HepG2 (cell line): Measurements from ENCODE around the gene CD72. TPM values are rescaled to one million over a fixed set of nuclear protein-coding genes. Genes with fewer than 3 reads are reported as not detected.

ENCODE experiments used
- BCL6 ChIP-seq: IDR thresholded peaks from 2 replicates; pipeline ENCODE4 v1.6.1; 2016; ENCODE audit warnings: missing genetic modification reagents, missing compliant biosample characterization
- DPF2 ChIP-seq: sonication (generic); formaldehyde crosslinking; IDR thresholded peaks from 2 replicates; pipeline ENCODE4 v1.4.0; 2020; ENCODE audit warnings: mild to moderate bottlenecking, low read depth, missing genetic modification reagents, borderline replicate concordance
- FOXO1 ChIP-seq: sonication (generic); formaldehyde crosslinking; IDR thresholded peaks from 2 replicates; pipeline ENCODE4 v1.4.0; 2020; ENCODE audit warnings: missing genetic modification reagents
- GATAD2A ChIP-seq: IDR thresholded peaks from 2 replicates; pipeline ENCODE4 v1.6.1; 2016
- HHEX ChIP-seq: IDR thresholded peaks from 2 replicates; pipeline ENCODE4 v1.6.1; 2016; ENCODE audit warnings: control low read depth
- ISX ChIP-seq: sonication (generic); formaldehyde crosslinking; conservative IDR thresholded peaks from 2 replicates; pipeline ENCODE4 v1.5.0; 2020; ENCODE audit warnings: missing genetic modification reagents
- NFYB ChIP-seq: sonication (generic); formaldehyde crosslinking; IDR thresholded peaks from 2 replicates; pipeline ENCODE4 v1.4.0; 2020; ENCODE audit warnings: missing genetic modification reagents
- REXO4 ChIP-seq: sonication (generic); formaldehyde crosslinking; IDR thresholded peaks from 2 replicates; pipeline ENCODE4 v1.8.0; 2022; ENCODE audit warnings: missing genetic modification reagents, mild to moderate bottlenecking, borderline replicate concordance
- RFX3 ChIP-seq: IDR thresholded peaks from 2 replicates; pipeline ENCODE4 v1.6.1; 2016; ENCODE audit warnings: missing biosample characterization, missing genetic modification reagents
- ZFP36 ChIP-seq: fragments of 150-350 bp; IDR thresholded peaks from 2 replicates; pipeline ENCODE4 v1.6.1; 2018; ENCODE audit warnings: borderline replicate concordance, low read length, low read depth; ENCODE audit not compliant: partially characterized antibody
- ZFP37 ChIP-seq: sonication (generic); formaldehyde crosslinking; IDR thresholded peaks from 2 replicates; pipeline ENCODE4 v1.4.0; 2020; ENCODE audit warnings: missing genetic modification reagents, borderline replicate concordance
- ZNF33B ChIP-seq: sonication (generic); formaldehyde crosslinking; IDR thresholded peaks from 2 replicates; pipeline ENCODE4 v1.5.1; 2020; ENCODE audit warnings: mild to moderate bottlenecking, missing genetic modification reagents
- ZNF430 ChIP-seq: sonication (generic); formaldehyde crosslinking; IDR thresholded peaks from 2 replicates; pipeline ENCODE4 v1.9.0; 2021; ENCODE audit warnings: mild to moderate bottlenecking, missing genetic modification reagents
- ZNF562 ChIP-seq: sonication (generic); formaldehyde crosslinking; IDR thresholded peaks from 2 replicates; pipeline ENCODE4 v1.8.0; 2022; ENCODE audit warnings: missing genetic modification reagents, borderline replicate concordance
- polyA plus RNA-seq, 8 experiments: library from polyadenylated mRNA; depleted of rRNA in 3 of 8; stranded (reverse) in 7 of 8; unstranded in 1 of 8; fragments of >200 nt; fragmentation: Illumina TruSeq in 4 of 8; extraction: Trizol in 4 of 8; gene quantifications; 2 replicates each; pipeline versions ENCODE4 v1.2.1 to v1.2.3, GENCODE V29; 2011 to 2016; ENCODE audit warnings: low read depth in 4 of 8, missing spikeins in 1 of 8, mixed read lengths in 1 of 8; ENCODE audit not compliant: insufficient read depth in 1 of 8
- total RNA-seq, 5 experiments: library from RNA; depleted of rRNA; stranded (reverse); fragments of >200 nt; fragmentation: Illumina TruSeq; extraction: Trizol; gene quantifications; 2 replicates each; pipeline ENCODE4 v1.2.3, GENCODE V29; 2016; ENCODE audit warnings: low read depth in 1 of 5
- TF ChIP-seq, protein P1 (sequence below): sonication (generic); formaldehyde crosslinking; IDR thresholded peaks from 2 replicates; pipeline ENCODE4 v1.5.0; 2020; ENCODE audit warnings: mild to moderate bottlenecking, missing genetic modification reagents
- TF ChIP-seq, protein P2 (sequence below): sonication (generic); formaldehyde crosslinking; IDR thresholded peaks from 2 replicates; pipeline ENCODE4 v1.5.0; 2020; ENCODE audit warnings: mild to moderate bottlenecking, missing genetic modification reagents
- TF ChIP-seq, protein P3 (sequence below): IDR thresholded peaks from 2 replicates; pipeline ENCODE4 v1.6.1; 2016; ENCODE audit warnings: low read depth, control low read depth
- TF ChIP-seq, protein P4 (sequence below): IDR thresholded peaks from 2 replicates; pipeline ENCODE4 v1.6.1; 2016; ENCODE audit warnings: missing genetic modification reagents, missing compliant biosample characterization
- TF ChIP-seq, protein P5 (sequence below): sonication (generic); formaldehyde crosslinking; IDR thresholded peaks from 2 replicates; pipeline ENCODE4 v1.4.0; 2020; ENCODE audit warnings: missing genetic modification reagents

The CD72 gene
- total and polyA plus RNA-seq, 2 of the 13 experiments (the other 11 are each of a cell fraction or from before 2014, with no cell fraction given), result 0.18 to 1.1 TPM

DNA sequence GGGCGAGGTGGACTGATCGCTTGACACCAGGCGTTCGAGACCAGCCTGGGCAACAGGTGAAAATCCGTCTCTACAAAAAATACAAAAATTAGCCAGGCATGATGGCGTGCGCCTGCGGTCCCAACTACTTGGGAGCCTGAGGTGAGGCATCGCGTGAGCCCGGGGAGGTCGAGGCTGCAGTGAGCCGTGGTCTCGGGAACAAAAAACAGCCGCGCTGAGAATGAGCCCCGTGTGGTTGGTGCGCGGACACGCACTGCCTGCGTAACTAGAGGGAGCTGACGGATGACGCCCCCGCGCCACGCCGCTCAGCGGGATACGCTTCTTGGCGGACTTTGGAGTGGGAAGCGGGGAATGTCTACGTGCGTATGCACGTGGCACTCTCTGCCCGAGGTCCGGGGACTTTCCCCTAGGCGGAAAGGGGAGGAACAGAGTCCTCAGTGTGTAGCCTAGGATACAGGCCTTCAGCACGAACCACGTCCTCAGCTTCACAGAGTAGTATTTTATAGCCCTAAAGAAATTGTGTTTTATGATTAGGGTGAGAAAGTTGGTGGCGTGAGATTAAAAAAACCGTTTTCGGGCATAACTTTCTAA lies 39.4 kb upstream of the CD72 start, which contains the start of gene RMRP (continued):
- TF ChIP-seq ZNF562 (CRISPR knock-in tag), result no peak
- peak; percentile 55; the same call in 1 of the 2 replicates for TF ChIP-seq ZNF33B (CRISPR knock-in tag)
- TF ChIP-seq, protein P1, sequence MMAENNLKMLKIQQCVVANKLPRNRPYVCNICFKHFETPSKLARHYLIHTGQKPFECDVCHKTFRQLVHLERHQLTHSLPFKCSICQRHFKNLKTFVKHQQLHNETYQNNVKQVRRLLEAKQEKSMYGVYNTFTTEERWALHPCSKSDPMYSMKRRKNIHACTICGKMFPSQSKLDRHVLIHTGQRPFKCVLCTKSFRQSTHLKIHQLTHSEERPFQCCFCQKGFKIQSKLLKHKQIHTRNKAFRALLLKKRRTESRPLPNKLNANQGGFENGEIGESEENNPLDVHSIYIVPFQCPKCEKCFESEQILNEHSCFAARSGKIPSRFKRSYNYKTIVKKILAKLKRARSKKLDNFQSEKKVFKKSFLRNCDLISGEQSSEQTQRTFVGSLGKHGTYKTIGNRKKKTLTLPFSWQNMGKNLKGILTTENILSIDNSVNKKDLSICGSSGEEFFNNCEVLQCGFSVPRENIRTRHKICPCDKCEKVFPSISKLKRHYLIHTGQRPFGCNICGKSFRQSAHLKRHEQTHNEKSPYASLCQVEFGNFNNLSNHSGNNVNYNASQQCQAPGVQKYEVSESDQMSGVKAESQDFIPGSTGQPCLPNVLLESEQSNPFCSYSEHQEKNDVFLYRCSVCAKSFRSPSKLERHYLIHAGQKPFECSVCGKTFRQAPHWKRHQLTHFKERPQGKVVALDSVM (CRISPR knock-in tag), result 0 out of 2 replicates have a peak, but pooled peaks have one; percentile 46
- peak; percentile 99 for TF ChIP-seq ZFP37 (CRISPR knock-in tag)
- peak; percentile 94; the same call in 1 of the 2 replicates for TF ChIP-seq ISX (CRISPR knock-in tag)
- no peak for TF ChIP-seq ZFP36
- TF ChIP-seq NFYB (CRISPR knock-in tag), result peak; percentile 43
- peak; percentile 71 for TF ChIP-seq BCL6
- no peak for TF ChIP-seq HHEX (CRISPR knock-in tag)
- TF ChIP-seq, protein P2, sequence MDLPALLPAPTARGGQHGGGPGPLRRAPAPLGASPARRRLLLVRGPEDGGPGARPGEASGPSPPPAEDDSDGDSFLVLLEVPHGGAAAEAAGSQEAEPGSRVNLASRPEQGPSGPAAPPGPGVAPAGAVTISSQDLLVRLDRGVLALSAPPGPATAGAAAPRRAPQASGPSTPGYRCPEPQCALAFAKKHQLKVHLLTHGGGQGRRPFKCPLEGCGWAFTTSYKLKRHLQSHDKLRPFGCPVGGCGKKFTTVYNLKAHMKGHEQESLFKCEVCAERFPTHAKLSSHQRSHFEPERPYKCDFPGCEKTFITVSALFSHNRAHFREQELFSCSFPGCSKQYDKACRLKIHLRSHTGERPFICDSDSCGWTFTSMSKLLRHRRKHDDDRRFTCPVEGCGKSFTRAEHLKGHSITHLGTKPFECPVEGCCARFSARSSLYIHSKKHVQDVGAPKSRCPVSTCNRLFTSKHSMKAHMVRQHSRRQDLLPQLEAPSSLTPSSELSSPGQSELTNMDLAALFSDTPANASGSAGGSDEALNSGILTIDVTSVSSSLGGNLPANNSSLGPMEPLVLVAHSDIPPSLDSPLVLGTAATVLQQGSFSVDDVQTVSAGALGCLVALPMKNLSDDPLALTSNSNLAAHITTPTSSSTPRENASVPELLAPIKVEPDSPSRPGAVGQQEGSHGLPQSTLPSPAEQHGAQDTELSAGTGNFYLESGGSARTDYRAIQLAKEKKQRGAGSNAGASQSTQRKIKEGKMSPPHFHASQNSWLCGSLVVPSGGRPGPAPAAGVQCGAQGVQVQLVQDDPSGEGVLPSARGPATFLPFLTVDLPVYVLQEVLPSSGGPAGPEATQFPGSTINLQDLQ, result peak; percentile 74
- TF ChIP-seq FOXO1 (CRISPR knock-in tag), result peak; percentile 78; the same call in 1 of the 2 replicates
- TF ChIP-seq, protein P3, sequence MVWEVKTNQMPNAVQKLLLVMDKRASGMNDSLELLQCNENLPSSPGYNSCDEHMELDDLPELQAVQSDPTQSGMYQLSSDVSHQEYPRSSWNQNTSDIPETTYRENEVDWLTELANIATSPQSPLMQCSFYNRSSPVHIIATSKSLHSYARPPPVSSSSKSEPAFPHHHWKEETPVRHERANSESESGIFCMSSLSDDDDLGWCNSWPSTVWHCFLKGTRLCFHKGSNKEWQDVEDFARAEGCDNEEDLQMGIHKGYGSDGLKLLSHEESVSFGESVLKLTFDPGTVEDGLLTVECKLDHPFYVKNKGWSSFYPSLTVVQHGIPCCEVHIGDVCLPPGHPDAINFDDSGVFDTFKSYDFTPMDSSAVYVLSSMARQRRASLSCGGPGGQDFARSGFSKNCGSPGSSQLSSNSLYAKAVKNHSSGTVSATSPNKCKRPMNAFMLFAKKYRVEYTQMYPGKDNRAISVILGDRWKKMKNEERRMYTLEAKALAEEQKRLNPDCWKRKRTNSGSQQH, result peak; percentile 77
- TF ChIP-seq ZNF430 (CRISPR knock-in tag), result peak; percentile 94; the same call in 1 of the 2 replicates
- TF ChIP-seq DPF2 (CRISPR knock-in tag), result peak; percentile 64; the same call in 1 of the 2 replicates
- TF ChIP-seq, protein P4, sequence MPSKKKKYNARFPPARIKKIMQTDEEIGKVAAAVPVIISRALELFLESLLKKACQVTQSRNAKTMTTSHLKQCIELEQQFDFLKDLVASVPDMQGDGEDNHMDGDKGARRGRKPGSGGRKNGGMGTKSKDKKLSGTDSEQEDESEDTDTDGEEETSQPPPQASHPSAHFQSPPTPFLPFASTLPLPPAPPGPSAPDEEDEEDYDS (CRISPR knock-in tag), result peak; percentile 71; the same call in 1 of the 2 replicates
- TF ChIP-seq, protein P5, sequence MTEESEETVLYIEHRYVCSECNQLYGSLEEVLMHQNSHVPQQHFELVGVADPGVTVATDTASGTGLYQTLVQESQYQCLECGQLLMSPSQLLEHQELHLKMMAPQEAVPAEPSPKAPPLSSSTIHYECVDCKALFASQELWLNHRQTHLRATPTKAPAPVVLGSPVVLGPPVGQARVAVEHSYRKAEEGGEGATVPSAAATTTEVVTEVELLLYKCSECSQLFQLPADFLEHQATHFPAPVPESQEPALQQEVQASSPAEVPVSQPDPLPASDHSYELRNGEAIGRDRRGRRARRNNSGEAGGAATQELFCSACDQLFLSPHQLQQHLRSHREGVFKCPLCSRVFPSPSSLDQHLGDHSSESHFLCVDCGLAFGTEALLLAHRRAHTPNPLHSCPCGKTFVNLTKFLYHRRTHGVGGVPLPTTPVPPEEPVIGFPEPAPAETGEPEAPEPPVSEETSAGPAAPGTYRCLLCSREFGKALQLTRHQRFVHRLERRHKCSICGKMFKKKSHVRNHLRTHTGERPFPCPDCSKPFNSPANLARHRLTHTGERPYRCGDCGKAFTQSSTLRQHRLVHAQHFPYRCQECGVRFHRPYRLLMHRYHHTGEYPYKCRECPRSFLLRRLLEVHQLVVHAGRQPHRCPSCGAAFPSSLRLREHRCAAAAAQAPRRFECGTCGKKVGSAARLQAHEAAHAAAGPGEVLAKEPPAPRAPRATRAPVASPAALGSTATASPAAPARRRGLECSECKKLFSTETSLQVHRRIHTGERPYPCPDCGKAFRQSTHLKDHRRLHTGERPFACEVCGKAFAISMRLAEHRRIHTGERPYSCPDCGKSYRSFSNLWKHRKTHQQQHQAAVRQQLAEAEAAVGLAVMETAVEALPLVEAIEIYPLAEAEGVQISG (CRISPR knock-in tag), result peak; percentile 94
- TF ChIP-seq GATAD2A (CRISPR knock-in tag), result peak; percentile 91
- TF ChIP-seq RFX3 (CRISPR knock-in tag), result peak; percentile 53
- TF ChIP-seq REXO4 (CRISPR knock-in tag), result 0 out of 2 replicates have a peak, but pooled peaks have one; percentile 80
